ENCODE measurements around the gene NMBR. TPM values are rescaled to one million over a fixed set of nuclear protein-coding genes. Genes with fewer than 3 reads are reported as not detected.

Gene NMBR
- total RNA-seq, 4 donors from 2014 or later: not detected

- 53 to 100% methylated on average over 1 to 2 of the region's 2 CpGs for WGBS, 2 donors (ENCODE audit: low coverage in 1 of 2)
- Histone ChIP-seq H3K4me1 (no peaks in the 10 kb centered on the region), H3K27me3 (no peaks in the 10 kb centered on the region), H3K36me3 (no peaks in the 10 kb centered on the region), H3K27ac (no peak overlapping the region), H3K4me3 (no peak overlapping the region), H3K9me3 (no peaks in the 10 kb centered on the region)
- TF ChIP-seq CTCF (IDR thresholded peaks at IDR 0.05) (no peak), POLR2A (IDR thresholded peaks at IDR 0.05) (no peak)
- ATAC-seq: no peak
These were observed 8.0 kb downstream of the NMBR start for GRCh38 chr6:142138876-142139275.

DNA sequence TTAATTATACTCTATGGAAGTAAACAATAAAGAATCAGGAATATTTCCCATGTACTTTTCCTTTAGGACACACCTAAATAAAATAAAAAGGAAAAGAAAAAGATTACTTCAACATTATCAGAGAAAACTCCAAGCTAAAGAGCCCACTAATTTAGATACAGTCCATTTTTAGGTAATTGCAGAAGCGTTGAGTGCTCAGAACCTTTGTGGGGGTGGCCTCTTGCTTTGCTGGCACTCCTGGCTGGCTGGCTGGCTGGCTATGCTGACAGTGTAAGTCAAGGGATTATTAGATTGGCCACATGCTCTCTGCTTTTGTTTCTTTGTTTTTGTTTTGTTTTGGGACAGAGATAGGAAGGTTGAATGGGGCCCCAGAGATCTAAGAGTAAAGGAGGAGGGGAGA, 14.3 kb downstream of the NMBR start, which contains the start of gene GJE1:
Gene GJE1 (plus strand): TSS at position 301 of the 400 bp plus-strand sequence. CDS start 234 bp downstream, outside the sequence.
- ATAC-seq: no peak
- Histone ChIP-seq H3K27ac (no peak within 1 kb of the TSS), H3K4me1 (no peaks in the 10 kb centered on the region), H3K4me3 (no peak within 1 kb of the TSS), H3K27me3 (no peaks in the 10 kb centered on the region), H3K9me3 (peaks cover 0 to 17% (median 0%) of the 10 kb centered on the region in 3 donors), H3K36me3 (no peaks in the 10 kb centered on the region)
- 38% methylated on average over 1 of the region's 1 CpG; no CpG with 5 or more reads in 1 of the 2 donors for WGBS, 2 donors (ENCODE audit: low coverage in 1 of 2)
- no peak for TF ChIP-seq POLR2A (IDR thresholded peaks at IDR 0.05)
- TF ChIP-seq CTCF (IDR thresholded peaks at IDR 0.05): no peak
- no peak for TF ChIP-seq POLR2AphosphoS5 (IDR thresholded peaks at IDR 0.05)
- no peak for TF ChIP-seq EP300 (IDR thresholded peaks at IDR 0.05)

DNA sequence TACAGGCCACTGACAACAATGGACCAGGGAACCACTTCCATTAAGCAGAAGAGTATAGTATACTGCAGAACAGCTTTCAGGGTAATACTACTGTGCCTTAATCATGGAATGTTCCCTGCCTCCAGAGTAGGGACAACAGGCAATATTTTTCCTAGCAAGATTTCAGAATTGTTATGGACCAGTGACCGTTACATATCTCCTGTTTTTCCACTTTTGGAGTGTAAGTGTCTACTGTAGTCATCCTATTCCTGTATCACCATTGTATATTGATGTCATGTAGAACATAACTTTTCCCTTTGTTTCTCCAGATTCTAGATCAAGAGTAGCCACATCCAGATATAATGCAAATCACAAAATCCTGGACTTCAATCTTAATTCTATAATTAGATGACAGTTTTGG, 16.1 kb downstream of the NMBR start:
- no peaks in the 10 kb centered on the region for H3K36me3 ChIP-seq
- TF ChIP-seq EP300 (IDR thresholded peaks at IDR 0.05) (no peak), POLR2A (IDR thresholded peaks at IDR 0.05) (no peak), CTCF (IDR thresholded peaks at IDR 0.05) (no peak), POLR2AphosphoS5 (IDR thresholded peaks at IDR 0.05) (no peak)
- H3K4me1 ChIP-seq: no peaks in the 10 kb centered on the region
- ATAC-seq: no peak
- no peaks in the 10 kb centered on the region for H3K27me3 ChIP-seq
- H3K27ac ChIP-seq: no peak overlapping the region
- peaks cover 0 to 17% (median 0%) of the 10 kb centered on the region in 3 donors for H3K9me3 ChIP-seq
- no peak overlapping the region for H3K4me3 ChIP-seq
- 90 to 100% methylated on average over 1 of the region's 1 CpG for WGBS, 2 donors (ENCODE audit: low coverage in 1 of 2)

DNA sequence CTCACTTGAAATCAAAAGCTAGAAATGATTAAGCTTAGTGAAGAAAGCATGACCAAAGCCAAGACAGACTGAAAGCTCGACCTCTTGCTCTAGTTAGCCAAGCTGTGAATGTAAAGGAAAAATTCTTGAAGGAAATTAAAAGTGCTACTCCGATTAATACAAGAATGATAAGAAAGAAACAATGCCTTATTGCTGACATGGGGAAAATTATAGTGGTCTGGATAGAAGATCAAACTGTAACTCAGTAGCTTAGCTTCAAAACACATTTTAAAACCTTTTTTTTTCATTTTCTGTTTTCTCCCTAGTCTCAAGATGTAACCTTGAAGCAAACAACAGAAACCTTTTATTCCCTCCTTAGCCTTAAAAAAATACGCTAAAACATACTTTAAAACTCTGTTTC, 25.6 kb downstream of the NMBR start:
- ATAC-seq: no peak
- H3K36me3 ChIP-seq: no peaks in the 10 kb centered on the region
- no peak for TF ChIP-seq EP300 (IDR thresholded peaks at IDR 0.05)
- TF ChIP-seq POLR2AphosphoS5 (IDR thresholded peaks at IDR 0.05): no peak
- TF ChIP-seq POLR2A (IDR thresholded peaks at IDR 0.05): no peak
- TF ChIP-seq CTCF (IDR thresholded peaks at IDR 0.05): no peak
- H3K27me3 ChIP-seq: no peaks in the 10 kb centered on the region
- no peaks in the 10 kb centered on the region for H3K4me1 ChIP-seq
- H3K4me3 ChIP-seq: no peak overlapping the region
- 54 to 86% methylated on average over 3 of the region's 3 CpGs for WGBS, 2 donors (ENCODE audit: low coverage in 1 of 2)
- no peak overlapping the region for H3K27ac ChIP-seq
- no peaks in the 10 kb centered on the region for H3K9me3 ChIP-seq

GRCh38 chr6:142118925-142119324, 28.0 kb downstream of the NMBR start:
- Histone ChIP-seq H3K36me3 (no peaks in the 10 kb centered on the region), H3K4me1 (no peaks in the 10 kb centered on the region), H3K27ac (no peak overlapping the region), H3K4me3 (no peak overlapping the region), H3K27me3 (no peaks in the 10 kb centered on the region), H3K9me3 (no peaks in the 10 kb centered on the region)
- TF ChIP-seq CTCF (IDR thresholded peaks at IDR 0.05) (no peak), POLR2AphosphoS5 (IDR thresholded peaks at IDR 0.05) (no peak), EP300 (IDR thresholded peaks at IDR 0.05) (no peak), POLR2A (IDR thresholded peaks at IDR 0.05) (no peak)
- WGBS, 2 donors (ENCODE audit: low coverage in 1 of 2): 73 to 86% methylated on average over 1 to 2 of the region's 2 CpGs
- no peak for ATAC-seq
